HG03095 (cell line): ENCODE data around the gene WDR49.
"Not testable (repeated sequence)": the region's sequence is repeated elsewhere in the genome, so short reads cannot be mapped to it uniquely, and the experiment has no call there.

ENCODE experiments used
- ATAC-seq: cut with Tn5 transposase; IDR thresholded peaks from one replicate; pipeline ENCODE4 v1.9.1; 2021; ENCODE audit warnings: moderate library complexity; ENCODE audit not compliant: unreplicated experiment

The WDR49 gene

DNA sequence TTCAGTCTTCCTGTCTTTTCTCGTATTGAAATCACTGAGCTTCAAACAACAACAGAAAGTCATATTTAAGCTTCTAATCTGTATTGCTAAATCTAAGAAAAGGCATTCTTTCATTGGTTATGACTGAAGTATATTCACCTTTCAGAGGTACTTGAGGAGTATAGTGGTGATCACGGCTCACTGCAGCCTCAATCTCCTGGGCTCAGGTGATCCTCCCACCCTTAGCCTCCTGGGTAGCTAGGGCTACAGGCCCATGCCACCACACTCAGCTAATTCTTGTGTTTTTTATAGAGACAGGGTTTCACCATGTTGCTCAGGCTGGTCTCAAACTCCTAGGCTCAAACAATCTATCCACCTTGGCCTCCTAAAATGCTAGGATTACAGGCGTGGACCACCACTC, 38.7 kb downstream of the WDR49 start:
- no peak for ATAC-seq

DNA sequence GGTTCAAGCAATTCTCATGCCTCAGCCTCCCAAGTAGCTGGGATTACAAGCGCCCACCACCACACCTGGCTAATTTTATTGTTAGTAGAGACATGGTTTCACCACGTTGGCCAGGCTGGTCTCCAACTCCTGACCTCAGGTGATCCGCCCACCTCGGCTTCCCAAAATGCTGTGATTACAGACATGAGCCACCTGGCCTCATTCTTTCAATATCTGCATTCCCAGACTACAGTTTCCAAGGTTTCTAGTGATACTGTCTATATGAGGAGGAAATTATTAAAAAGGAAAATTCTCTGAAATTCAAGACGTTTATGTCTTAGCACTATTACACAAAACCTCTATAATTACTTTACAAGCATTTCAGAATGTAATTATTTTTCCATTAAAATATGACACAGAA, 39.5 kb downstream of the WDR49 start:
- not testable (repeated sequence) for ATAC-seq

DNA sequence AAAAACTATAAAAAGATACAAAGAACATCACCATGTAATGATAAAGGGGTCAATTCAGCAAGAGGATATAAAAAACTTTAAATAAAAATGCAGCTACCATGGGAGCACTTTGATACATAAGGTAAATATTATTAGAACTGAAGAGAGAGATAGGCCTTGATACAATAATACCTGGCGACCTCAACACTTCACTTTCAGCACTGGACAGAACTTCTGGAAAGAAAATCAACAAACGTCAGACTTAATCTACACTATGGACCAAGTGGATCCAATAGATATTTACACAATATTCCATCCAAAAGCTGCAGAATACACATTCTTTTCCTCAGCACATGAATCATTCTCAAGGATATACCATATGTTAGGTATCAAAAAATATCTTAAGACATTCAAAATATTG, 42.0 kb downstream of the WDR49 start:
- no peak for ATAC-seq

DNA sequence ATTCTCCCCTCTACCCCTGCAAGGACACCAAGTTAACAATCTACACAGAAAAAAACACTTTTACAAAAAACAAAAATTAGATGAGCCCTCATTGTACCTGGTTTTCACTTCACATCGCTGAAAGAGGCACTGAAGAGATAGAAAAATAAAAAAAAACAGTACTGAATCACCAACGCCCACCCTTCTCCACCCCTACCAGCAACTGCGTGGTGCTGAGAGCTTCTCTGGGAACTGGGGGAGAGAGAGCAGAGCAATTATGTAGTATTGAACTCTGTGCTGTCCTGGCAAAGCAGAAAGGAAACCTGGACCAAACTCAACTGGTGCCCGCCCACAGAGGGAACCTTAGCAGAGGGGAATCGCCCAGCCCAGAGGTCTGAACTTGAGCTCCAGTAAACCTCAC, 44.6 kb downstream of the WDR49 start:
- ATAC-seq, result no peak

DNA sequence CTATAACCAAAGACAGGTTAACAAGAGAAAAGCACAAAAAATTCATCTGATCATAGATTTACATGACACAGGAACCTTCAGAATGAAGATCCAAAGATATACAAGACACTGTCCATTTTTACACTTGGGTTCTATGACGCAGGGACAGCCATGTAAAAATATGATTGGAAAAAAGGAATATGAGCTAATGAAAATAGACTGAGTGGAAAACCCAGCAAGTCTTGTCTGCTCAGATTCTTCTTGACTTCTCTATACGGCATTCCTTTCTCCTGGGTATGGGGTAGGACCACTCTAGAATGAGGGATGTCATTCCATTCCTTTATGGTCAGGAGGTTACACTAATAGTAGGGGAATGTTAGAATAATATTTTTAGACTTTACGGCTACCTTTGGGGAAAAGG, 46.9 kb downstream of the WDR49 start:
- ATAC-seq, result no peak

DNA sequence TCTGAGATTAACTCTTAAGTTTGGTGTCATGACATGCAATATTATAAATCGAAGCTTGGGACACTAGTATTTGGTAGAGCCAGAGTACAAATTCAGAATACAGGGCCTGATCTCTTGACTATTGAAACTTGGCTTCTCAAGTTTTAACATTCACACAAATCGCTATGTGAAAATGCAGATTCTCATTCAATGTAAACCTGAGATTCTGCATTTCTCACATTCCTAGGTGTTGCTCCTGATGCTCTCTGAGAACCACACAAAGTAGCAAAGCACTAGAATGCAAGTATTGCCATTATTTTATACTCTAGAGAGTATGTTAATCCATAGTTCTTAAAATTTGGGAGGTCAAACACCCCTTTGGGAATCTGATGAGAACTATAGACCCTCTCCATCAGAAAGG, 47.9 kb downstream of the WDR49 start:
- no peak for ATAC-seq

DNA sequence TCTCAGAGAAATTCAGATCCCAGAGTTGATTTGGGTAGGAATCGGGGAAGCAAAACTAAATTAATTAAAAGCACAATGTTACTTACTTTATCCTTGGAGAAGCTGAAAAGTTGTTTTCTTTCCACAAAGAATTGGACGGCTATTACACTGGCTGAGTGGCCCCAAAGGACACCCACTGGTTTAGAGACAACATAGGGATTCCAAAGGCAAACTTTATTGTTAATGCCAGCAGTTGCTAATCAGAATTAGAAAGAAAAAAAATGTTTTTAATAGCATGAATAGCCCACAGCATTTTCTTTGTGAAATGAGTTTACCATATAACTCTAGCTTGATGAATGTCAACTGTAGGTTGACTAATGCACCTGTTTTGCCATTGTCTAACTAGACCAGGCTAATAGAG, 51.7 kb downstream of the WDR49 start:
- ATAC-seq, result no peak

DNA sequence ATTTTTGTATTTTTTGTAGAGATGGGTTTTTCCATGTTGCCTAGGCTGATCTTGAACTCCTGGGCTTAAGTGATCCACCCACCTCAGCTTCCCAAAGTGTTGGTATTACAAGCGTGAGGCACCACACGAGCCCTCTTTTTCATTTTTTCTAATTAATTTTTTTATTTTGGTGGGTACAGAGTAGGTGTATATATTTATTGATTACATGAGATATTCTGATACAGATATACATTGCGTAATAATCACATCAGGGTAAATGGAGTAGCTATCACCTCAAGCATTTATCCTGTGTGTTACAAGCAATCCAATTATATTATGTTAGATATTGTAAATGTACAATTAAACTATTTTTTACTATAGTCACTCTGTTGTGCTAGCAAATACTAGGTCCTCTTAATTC, 66.1 kb downstream of the WDR49 start:
- no peak for ATAC-seq

DNA sequence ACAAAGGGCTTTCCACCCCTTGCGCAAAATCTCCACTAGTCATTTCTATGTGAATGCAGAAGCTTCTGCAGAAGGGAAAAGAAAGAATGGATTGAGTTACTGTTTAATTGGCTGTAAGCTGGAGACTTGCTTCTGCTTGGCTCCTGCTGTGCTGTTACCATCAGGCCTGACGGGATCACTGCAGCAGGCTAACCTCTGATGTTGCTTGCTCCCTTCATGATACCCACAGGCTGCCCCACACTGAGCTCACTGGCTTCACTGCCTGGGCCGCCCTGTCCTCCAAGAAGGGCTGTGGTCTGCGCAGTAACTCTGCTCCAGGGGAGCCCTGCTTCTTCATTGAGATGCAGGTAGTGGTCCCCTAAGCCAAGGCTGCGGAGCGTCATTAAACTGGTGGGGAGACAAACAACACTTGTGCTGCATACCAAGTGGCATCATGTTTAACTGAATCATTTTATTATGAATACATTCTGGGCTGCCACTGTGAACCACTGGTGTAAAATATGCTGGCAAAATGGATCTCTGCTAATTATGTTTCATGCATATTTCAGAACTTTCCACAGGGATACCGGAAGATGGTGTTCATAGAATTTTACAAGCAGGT, 78.6 kb downstream of the WDR49 start:
- ATAC-seq, result no peak

DNA sequence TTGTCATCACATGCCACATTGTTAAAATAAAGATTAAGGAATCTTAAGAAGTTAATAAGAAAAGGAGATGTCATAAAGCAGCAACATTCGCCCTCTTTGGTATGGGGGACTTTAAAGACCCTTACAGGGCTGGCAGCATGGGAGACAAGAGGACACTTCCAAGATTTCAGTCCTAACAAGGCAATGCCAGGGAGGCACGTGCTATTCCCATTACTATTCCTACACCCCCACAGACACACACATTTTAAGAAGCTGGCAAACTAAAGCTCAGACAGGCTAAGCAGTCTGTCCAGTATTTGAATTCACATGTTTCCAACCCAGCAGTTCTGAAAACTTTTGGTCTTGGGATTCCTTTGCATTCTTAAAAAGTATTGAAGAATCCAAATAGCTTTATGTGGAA, 80.8 kb downstream of the WDR49 start:
- no peak for ATAC-seq

DNA sequence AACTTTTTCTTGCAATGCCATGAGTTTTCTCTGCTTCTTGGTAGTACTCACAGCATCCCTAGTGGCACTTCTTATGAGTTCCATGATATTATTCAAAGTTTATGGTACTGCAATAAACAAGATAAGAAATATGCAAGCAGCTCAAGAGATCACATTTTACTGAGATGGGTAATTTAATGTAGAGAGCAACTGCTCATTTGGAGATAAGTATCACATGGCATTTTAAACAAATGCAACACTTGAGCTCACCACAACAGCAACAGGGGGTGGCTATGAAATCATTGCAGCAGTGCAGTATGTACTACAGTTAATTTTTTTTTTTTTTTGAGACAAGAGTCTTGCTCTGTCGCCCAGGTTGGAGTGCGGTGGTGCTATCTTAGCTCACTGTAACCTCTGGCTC, 85.1 kb downstream of the WDR49 start:
- no peak for ATAC-seq

DNA sequence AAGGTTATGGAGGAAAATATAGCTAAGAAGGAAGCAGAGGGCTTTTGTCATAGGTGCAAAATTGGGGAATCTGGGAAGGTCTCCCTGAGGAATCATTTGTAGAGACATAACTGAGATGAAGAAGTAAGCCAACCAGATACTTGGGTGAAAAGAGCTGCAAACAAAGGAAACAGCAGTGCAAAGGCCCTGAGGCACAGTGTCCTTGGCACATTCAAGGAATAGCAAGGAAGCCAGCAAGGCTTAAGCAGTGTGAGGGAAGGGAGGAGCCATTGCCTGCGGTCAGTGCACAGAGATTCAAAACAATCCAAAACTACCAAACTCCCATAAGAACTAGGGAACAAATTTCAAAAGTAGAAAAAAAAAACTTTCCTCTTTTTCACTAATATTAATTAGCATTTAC, 88.3 kb downstream of the WDR49 start:
- no peak for ATAC-seq

DNA sequence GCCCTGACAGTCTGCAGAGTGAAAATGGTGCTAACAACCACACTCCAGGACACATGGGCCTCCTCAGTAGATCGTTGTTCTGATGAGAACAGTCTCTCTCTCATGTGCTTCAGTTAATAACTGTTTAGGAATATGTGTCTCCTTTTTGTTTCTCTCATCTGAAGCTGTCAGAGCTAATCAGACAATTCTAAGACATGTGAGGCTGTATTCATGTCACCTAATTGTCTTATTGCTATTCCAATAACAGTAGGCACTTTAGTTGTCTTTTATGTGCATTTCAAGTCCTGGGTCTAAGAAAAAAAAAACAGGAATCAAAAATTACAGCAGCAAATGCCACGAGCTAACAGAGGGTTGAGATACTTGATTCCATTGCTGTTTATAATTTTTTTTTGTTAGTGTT, 89.1 kb downstream of the WDR49 start:
- no peak for ATAC-seq

DNA sequence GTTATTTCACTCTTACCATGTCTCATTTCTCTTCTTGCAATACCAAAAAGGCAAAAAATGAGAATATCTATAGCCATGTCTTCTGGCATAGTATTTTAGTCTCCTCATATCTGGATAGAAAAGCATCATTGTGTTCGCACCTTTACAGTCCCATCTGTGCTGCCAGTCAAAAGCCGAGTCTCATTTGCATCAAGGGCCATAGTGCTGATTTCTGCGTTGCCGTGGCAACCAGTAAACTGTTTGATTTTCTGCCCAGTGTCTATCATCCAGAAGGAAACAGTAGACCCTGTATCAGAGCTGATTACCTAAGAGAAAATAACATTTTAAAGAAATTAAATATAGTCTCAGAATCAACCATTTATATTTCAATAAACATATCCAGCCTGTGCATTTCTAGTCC, 93.8 kb downstream of the WDR49 start:
- no peak for ATAC-seq

DNA sequence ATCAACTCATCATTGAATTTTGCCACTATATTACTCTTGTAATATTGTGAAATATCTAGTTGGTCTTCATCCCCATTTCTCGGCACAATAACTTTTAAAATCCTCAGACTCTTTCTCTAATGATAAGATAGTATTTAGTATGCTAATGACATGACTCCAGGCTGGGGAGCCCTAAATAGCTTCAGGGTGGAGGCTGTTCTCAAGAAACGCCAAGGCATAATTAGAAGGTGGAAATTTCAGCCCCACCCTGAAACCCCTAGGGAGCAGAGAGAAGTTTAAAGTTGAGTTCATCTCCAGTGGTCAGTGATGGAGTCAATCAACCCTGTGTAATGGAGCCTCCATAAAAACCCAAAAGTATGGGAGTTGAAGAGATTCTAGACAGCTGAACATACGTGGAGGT, 98.8 kb downstream of the WDR49 start:
- ATAC-seq, result no peak

DNA sequence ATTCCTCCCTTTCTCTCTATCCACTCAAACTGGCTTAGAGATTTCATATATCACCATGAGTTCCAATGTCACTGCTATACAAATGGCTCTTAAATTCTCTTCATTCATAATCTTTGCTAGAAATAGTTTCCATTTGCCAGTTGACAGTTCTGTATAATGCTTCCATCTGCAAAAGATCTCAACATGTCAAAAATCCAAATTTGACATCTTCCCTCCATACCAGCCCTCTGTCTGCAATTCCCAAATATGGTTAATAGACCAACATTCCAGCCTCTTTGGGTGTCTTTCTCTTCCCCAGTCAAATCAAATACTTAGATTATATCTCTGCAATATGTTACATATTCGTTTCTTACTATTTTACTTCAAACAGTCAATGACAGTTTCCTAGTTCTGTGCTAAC, 115.7 kb downstream of the WDR49 start:
- no peak for ATAC-seq

DNA sequence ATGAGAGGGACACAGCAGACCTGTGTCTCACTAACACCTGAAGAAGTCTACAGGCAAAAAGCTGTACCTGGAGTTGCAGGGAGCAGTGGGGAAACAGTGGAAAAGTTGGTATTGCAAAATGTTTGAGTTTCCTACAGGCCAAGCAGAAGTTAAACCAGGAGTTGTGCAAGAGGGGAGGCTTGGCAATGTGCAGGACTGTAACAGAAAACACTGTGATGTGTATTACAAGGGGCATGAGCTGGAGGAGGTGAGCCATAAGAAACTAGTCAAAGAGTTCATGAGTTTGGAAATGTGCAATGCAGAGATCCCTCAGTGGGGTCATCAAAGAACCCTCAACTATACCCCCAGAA, 132.8 kb downstream of the WDR49 start:
- ATAC-seq, result no peak

DNA sequence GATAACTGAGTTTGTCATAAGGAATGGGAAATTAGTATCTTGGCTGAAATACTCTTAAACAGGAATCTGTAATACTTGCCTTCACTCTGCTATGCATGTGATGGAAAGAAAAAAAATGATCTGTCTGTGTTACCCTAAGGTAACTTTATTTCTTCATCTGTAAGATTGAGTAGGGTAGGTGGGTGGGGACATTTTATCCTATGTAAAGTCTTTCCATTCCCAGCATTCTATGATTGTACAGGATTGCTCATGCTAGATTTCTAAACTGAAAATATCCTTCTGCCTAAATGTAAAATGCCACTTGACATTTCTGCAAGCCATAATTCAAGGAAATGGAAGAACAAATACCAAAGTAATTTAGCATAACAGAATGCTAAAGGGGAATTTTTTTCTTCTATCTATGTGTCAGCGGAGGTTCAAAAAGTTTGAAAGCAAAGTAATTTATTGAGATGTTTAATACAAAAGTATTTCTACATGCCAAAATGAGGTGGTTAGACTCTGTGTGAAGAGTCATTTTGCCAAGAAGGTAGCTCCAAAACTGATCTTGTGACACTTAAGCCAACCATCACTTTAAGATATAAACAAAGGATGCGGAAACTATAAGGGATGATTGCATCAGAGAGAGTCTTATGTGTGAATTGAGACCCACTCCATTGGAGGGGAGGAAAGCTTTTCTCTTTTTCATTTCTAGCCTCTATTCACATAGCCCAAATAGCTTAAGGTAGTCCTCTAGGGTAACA, 133.3 kb downstream of the WDR49 start:
- ATAC-seq, result no peak

DNA sequence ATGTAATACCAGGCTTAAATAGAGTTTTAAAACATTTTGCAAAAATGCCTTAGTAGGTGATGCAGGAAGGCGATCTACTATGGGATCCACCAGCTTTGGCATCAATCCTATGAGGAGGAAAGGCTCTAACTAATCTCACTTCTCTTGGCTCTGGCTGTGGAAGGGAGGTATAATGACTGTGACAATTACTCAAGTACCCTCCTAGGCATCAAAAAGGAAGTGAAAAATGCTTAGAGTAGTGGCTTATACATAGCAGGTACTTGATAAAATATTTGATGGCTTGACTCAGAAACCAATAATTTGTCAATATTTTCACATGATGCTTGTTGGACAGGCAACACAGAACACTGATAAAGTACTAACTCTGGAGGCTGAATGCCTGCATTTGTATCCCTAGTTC, 145.8 kb downstream of the WDR49 start:
- ATAC-seq, result no peak

DNA sequence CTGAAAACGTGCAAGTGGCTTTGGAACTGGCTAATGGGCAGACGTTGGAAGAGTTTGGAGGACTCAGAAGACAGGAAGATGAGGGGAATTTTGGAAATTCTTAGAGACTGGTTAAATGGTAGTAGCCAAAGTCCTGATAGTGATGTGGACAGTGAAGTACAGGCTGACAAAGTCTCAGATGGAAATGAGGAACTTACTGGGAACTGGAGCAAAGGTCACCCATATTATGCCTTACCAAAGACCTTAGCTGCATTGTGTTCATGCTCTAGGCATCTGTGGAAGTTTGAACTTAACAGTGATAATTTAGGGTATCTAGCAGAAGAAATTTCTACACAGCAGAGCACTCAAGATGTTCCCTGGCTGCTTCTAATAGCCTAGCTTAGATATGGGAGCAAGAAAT, 151.3 kb downstream of the WDR49 start:
- ATAC-seq, result no peak

DNA sequence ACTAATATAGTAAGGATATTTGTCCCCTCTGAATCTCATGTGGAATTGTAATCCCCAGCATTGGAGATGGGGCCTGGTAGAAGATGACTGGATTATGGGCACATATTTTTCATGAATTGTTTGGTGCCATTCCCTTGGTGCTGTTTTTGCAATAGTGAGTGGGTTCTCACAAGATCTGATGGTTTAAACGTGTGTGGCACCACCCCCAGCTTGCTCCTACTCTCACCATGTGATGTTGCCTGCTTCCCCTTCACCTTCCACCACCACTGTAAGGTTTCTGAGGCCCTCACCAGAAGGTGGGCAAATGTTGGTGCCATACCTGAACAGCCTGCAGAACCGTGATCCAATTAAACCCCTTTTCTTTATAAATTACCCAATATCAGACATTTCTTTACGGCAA, 151.8 kb downstream of the WDR49 start:
- ATAC-seq, result no peak

DNA sequence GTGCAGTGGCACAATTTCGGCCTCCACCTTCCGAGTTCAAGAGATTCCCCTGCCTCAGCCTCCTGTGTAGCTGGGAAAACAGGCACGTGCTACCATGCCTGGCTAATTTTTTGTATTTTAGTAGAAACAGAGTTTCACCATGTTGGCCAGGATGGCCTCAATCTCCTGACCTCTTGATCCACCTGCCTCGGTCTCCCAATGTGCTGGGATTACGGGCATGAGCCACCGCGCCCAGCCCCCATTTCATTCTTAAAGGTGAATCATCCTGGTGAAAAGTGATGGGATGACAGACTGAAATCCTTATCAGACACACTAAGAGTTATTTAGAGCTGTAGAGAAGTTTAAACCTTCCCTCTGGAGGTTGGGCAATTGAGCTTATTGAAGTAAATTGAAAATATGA, 155.8 kb downstream of the WDR49 start:
- no peak for ATAC-seq

DNA sequence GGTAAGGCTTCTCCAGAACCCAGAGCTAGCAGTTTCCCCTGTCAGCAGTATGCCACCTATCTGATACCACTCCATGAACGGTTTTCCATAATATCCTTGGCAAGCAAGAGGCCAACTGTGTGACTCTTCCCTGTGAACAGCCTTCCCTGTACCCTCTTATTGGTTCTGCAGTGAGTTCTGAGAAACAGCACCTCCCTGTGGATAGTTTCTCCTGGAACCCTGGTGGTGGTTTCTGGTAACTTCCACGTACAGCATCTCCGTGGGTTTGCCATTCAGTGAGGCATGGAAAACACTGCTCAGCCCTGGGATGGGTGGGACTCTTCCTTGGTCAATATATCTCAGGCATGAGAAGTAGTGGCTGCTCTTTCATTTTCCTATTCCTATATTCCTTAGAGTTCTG, 160.5 kb downstream of the WDR49 start:
- ATAC-seq, result no peak
